ENCODE measurements around the gene C5AR2.

The C5AR2 gene

GRCh38 chr19:47376589-47377144 is 44.7 kb downstream of the C5AR2 start:
- H3K4me2 ChIP-seq (ENCODE audit: low read length) = no peak overlapping the region
- no peak for TF ChIP-seq EZH2phosphoT487 (IDR thresholded peaks at IDR 0.05; ENCODE audit: low read depth)
- no peak for TF ChIP-seq CTCF (IDR thresholded peaks at IDR 0.05; ENCODE audit: low read depth, low read length)
- H3K9me3 ChIP-seq (ENCODE audit: insufficient read depth, low read length) = no peaks in the 10 kb centered on the region
- peaks cover 65% of the 10 kb centered on the region for H3K36me3 ChIP-seq (replicated peaks; ENCODE audit: low read depth, low read length)
- H3K27me3 ChIP-seq (ENCODE audit: low read depth, low read length) = no peaks in the 10 kb centered on the region
- H3K4me3 ChIP-seq (ENCODE audit: low read length) = no peak overlapping the region
- no peaks in the 10 kb centered on the region for H4K20me1 ChIP-seq (ENCODE audit: insufficient read depth, low read length)
- H2AFZ ChIP-seq (ENCODE audit: low read depth, low read length) = no peak overlapping the region
- no peak overlapping the region for H3K9ac ChIP-seq (ENCODE audit: low read length)
- H3K79me2 ChIP-seq (ENCODE audit: low read length) = no peaks in the 10 kb centered on the region
- H3K4me1 ChIP-seq (ENCODE audit: low read length) = no peaks in the 10 kb centered on the region
- no peak overlapping the region for H3K27ac ChIP-seq (ENCODE audit: low read length)

DNA sequence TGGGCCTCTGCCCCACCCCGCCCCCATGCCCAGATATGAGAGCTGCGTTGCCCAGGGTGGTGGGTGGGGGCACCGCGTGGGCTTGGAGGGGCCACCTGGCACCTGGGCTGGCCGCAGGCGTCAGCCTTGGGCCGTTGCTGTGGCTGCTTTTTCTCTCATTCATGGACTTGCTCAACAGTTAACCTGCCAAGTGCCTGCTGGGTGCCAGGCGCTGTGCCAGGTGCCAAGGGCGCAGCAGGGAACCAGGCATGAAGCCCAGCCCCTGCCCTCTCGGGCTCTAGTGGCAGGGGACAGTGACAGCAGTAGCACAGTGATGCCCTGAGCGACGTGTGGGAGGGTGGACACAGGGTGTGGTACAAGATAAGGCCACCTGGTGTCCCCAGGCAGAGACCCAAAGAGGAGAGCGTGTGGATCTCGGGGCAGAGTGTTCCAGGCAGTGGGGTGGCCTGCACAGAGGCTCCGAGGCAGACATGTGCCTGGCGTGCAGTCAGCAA is 45.3 kb downstream of the C5AR2 start:
- Histone ChIP-seq H3K4me1 (ENCODE audit: low read length) (no peaks in the 10 kb centered on the region), H3K79me2 (ENCODE audit: low read length) (no peaks in the 10 kb centered on the region), H3K27me3 (ENCODE audit: low read depth, low read length) (no peaks in the 10 kb centered on the region), H3K9me3 (ENCODE audit: insufficient read depth, low read length) (no peaks in the 10 kb centered on the region), H2AFZ (ENCODE audit: low read depth, low read length) (no peak overlapping the region), H3K27ac (ENCODE audit: low read length) (no peak overlapping the region), H3K4me2 (ENCODE audit: low read length) (no peak overlapping the region), H4K20me1 (ENCODE audit: insufficient read depth, low read length) (no peaks in the 10 kb centered on the region), H3K9ac (ENCODE audit: low read length) (no peak overlapping the region), H3K4me3 (ENCODE audit: low read length) (no peak overlapping the region), H3K36me3 (replicated peaks; ENCODE audit: low read depth, low read length) (peaks cover 68% of the 10 kb centered on the region)
- TF ChIP-seq CTCF (IDR thresholded peaks at IDR 0.05; ENCODE audit: low read depth, low read length) = no peak
- no peak for TF ChIP-seq EZH2phosphoT487 (IDR thresholded peaks at IDR 0.05; ENCODE audit: low read depth)

DNA sequence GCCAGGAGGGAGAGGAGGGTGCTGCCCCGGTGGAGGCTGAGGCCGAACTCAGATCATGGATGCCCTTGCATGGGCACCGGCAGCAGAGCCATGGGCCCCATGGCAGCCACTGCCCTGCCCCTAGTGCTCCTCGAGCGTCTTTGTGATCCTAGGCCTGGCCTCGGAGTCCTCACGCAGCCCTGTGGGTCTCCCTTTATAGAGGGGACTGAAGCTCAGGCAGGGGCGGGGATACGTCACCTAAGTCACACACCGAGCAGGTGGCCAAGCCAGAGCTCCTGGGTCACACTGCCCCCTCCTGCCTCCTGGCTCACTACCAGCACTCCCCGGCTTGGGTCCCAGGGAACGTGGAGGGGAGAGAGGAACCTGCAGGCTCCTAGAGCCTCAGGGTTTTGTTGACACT is 45.8 kb downstream of the C5AR2 start:
- H3K27ac ChIP-seq (ENCODE audit: low read length) = no peak overlapping the region
- H3K4me1 ChIP-seq (ENCODE audit: low read length) = no peaks in the 10 kb centered on the region
- H3K9ac ChIP-seq (ENCODE audit: low read length) = no peak overlapping the region
- TF ChIP-seq CTCF (IDR thresholded peaks at IDR 0.05; ENCODE audit: low read depth, low read length) (no peak), EZH2phosphoT487 (IDR thresholded peaks at IDR 0.05; ENCODE audit: low read depth) (no peak)
- H3K4me2 ChIP-seq (ENCODE audit: low read length) = no peak overlapping the region
- H3K27me3 ChIP-seq (ENCODE audit: low read depth, low read length) = no peaks in the 10 kb centered on the region
- no peak overlapping the region for H3K4me3 ChIP-seq (ENCODE audit: low read length)
- H3K36me3 ChIP-seq (replicated peaks; ENCODE audit: low read depth, low read length) = peaks cover 65% of the 10 kb centered on the region
- H3K79me2 ChIP-seq (ENCODE audit: low read length) = no peaks in the 10 kb centered on the region
- no peak overlapping the region for H2AFZ ChIP-seq (ENCODE audit: low read depth, low read length)
- H4K20me1 ChIP-seq (ENCODE audit: insufficient read depth, low read length) = no peaks in the 10 kb centered on the region
- H3K9me3 ChIP-seq (ENCODE audit: insufficient read depth, low read length) = no peaks in the 10 kb centered on the region

GRCh38 chr19:47378246-47378645 is 46.3 kb downstream of the C5AR2 start:
- Histone ChIP-seq H3K79me2 (ENCODE audit: low read length) (no peaks in the 10 kb centered on the region), H3K27me3 (ENCODE audit: low read depth, low read length) (no peaks in the 10 kb centered on the region), H4K20me1 (ENCODE audit: insufficient read depth, low read length) (no peaks in the 10 kb centered on the region), H3K4me3 (ENCODE audit: low read length) (no peak overlapping the region), H3K27ac (ENCODE audit: low read length) (no peak overlapping the region), H3K4me1 (ENCODE audit: low read length) (no peaks in the 10 kb centered on the region), H3K36me3 (replicated peaks; ENCODE audit: low read depth, low read length) (peaks cover 60% of the 10 kb centered on the region), H3K9ac (ENCODE audit: low read length) (no peak overlapping the region), H3K4me2 (ENCODE audit: low read length) (no peak overlapping the region), H3K9me3 (ENCODE audit: insufficient read depth, low read length) (no peaks in the 10 kb centered on the region), H2AFZ (ENCODE audit: low read depth, low read length) (no peak overlapping the region)
- TF ChIP-seq CTCF (IDR thresholded peaks at IDR 0.05; ENCODE audit: low read depth, low read length) (no peak), EZH2phosphoT487 (IDR thresholded peaks at IDR 0.05; ENCODE audit: low read depth) (no peak)
